LNCAP (cell line): Measurements from ENCODE around the gene ANKRD13C.

Experiments used
- TF ChIP-seq, protein P1 (sequence below): fragments of 450-650 bp; IDR thresholded peaks from 2 replicates; pipeline ENCODE4 v1.5.1; 2017; ENCODE audit warnings: mild to moderate bottlenecking

ANKRD13C gene

GRCh38 chr1:70211541-70211940, 143.0 kb downstream of the ANKRD13C start:
- TF ChIP-seq, protein P1, sequence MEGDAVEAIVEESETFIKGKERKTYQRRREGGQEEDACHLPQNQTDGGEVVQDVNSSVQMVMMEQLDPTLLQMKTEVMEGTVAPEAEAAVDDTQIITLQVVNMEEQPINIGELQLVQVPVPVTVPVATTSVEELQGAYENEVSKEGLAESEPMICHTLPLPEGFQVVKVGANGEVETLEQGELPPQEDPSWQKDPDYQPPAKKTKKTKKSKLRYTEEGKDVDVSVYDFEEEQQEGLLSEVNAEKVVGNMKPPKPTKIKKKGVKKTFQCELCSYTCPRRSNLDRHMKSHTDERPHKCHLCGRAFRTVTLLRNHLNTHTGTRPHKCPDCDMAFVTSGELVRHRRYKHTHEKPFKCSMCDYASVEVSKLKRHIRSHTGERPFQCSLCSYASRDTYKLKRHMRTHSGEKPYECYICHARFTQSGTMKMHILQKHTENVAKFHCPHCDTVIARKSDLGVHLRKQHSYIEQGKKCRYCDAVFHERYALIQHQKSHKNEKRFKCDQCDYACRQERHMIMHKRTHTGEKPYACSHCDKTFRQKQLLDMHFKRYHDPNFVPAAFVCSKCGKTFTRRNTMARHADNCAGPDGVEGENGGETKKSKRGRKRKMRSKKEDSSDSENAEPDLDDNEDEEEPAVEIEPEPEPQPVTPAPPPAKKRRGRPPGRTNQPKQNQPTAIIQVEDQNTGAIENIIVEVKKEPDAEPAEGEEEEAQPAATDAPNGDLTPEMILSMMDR: no peak

GRCh38 chr1:70210820-70211219, 143.7 kb downstream of the ANKRD13C start:
- TF ChIP-seq, protein P1: no peak
